ENCODE results near the gene FAHD2A. TPM values are rescaled to one million over a fixed set of nuclear protein-coding genes. Genes with fewer than 3 reads are reported as not detected.
A peak's percentile ranks its signal among the peaks of the same experiment; 100 is the strongest.
"Not testable (repeated sequence)": the region's sequence is repeated elsewhere in the genome, so short reads cannot be mapped to it uniquely, and the experiment has no call there.

FAHD2A gene
- total RNA-seq, 1 donor from 2014 or later, result 32.4 TPM

DNA sequence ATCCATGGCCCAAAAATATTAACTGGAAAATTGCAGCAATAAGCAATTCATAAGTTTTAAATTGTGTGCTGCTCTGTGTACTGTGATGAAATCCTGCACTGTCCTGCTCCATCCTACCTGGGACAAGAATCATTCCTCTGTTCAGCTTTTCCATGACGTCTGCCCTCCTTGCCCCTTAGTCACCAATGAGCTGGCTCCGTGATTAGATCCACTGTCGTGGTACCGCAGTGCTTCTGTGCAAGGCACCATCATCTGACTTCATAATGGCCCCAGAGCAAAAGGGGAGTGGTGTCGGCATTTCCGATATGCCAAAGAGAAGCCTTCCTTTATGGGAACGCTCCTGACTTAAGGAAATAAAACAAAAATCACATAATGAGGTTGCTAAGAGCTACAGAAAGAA lies 3.4 kb upstream of the FAHD2A start:
- intact Hi-C loops (cut with micrococcal nuclease), result no loop called here

DNA sequence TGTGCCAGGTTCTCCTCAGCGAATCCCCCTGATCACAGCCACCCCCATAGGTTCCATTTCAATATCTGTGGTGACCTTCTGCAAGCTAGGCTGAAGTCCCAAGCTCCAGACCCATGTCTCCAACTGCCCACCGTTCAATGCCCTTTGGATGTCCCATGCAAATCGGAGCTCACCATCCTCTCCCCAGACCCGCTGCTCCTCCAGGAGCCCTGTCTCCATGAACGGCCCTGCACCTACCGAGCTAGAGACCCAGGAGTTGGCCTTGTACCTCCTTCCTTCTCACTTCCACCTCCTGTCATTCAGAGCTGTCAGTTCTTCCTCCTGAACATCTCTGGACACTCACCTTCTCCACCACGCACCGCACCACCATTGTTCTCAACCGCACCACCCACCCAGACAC lies 1.0 kb upstream of the FAHD2A start:
- no peak for DNase-seq
- Histone ChIP-seq H3K9me3 (replicated peaks) (no peaks in the 10 kb centered on the region), H3K36me3 (no peaks in the 10 kb centered on the region), H3K27me3 (ENCODE audit: low read depth) (no peaks in the 10 kb centered on the region), H3K27ac (replicated peaks) (no peak overlapping the region), H3K4me1 (peaks cover 36% of the 10 kb centered on the region), H3K4me3 (peak overlapping the region; percentile 91)
- TF ChIP-seq, protein P1, sequence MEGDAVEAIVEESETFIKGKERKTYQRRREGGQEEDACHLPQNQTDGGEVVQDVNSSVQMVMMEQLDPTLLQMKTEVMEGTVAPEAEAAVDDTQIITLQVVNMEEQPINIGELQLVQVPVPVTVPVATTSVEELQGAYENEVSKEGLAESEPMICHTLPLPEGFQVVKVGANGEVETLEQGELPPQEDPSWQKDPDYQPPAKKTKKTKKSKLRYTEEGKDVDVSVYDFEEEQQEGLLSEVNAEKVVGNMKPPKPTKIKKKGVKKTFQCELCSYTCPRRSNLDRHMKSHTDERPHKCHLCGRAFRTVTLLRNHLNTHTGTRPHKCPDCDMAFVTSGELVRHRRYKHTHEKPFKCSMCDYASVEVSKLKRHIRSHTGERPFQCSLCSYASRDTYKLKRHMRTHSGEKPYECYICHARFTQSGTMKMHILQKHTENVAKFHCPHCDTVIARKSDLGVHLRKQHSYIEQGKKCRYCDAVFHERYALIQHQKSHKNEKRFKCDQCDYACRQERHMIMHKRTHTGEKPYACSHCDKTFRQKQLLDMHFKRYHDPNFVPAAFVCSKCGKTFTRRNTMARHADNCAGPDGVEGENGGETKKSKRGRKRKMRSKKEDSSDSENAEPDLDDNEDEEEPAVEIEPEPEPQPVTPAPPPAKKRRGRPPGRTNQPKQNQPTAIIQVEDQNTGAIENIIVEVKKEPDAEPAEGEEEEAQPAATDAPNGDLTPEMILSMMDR (IDR thresholded peaks at IDR 0.05; ENCODE audit: borderline replicate concordance), result no peak
- intact Hi-C loops (cut with micrococcal nuclease), result no loop called here

More for the DNA sequence above, 3.4 kb upstream of the FAHD2A start:
- no peak for DNase-seq
- Histone ChIP-seq H3K9me3 (replicated peaks) (no peaks in the 10 kb centered on the region), H3K4me1 (peaks cover 28% of the 10 kb centered on the region), H3K27ac (replicated peaks) (no peak overlapping the region), H3K27me3 (ENCODE audit: low read depth) (no peaks in the 10 kb centered on the region), H3K36me3 (no peaks in the 10 kb centered on the region), H3K4me3 (no peak overlapping the region)
- TF ChIP-seq, protein P1 (IDR thresholded peaks at IDR 0.05; ENCODE audit: borderline replicate concordance), result no peak

DNA sequence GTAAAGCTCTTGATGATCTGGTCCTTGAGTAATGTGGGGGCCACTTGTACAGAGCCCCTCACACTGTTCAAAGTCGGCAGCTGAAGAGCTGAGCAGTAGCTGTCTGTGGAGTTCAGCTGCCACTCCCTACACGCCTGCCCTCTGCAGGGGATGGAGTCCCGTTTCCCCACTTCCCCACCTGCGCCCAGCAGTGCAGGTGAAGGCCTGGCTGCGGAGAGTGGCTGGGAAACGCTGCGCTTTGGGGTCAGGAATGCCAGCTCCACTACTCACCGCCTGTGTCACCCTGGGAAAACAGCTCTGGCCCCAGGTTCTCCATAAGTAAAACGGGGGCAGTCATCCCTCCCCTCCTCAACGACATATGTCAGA lies 521 bp upstream of the FAHD2A start:
- intact Hi-C loops (cut with micrococcal nuclease); DNase-seq; H3K27me3 ChIP-seq (ENCODE audit: low read depth); H3K9me3 ChIP-seq (replicated peaks); H3K36me3 ChIP-seq: not testable (repeated sequence)
- Histone ChIP-seq H3K4me1 (peaks cover 36% of the 10 kb centered on the region), H3K4me3 (peak overlapping the region; percentile 91), H3K27ac (replicated peaks) (peak overlapping the region; percentile 85)

DNA sequence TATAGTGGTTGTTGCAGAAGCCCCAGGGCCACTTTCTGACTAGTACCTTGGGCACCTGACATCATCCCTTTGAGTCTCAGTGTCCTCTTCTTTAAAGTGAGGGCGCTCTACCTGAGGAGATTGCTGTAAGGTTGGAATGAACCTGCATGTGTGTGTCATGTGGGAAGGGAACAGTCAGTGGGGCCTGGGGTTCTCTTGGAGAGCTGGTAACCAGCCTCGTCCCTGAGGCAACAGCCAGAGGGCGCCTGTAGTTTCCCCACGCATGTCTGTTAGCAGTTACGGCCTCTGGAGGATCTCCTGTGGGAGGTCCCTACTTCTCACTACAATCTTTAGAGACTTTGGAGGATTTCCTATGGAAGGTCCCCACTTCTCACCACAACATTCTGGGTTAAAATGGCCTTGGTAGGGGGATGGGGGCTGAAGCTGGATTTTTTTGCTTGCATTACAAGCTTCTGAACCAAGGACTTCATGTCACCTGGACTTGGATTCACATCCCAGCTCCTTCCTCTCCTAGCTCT lies 755 bp downstream of the FAHD2A start:
- intact Hi-C loops (cut with micrococcal nuclease); H3K27me3 ChIP-seq (ENCODE audit: low read depth); H3K9me3 ChIP-seq (replicated peaks); H3K36me3 ChIP-seq; DNase-seq: not testable (repeated sequence)
- Histone ChIP-seq H3K27ac (replicated peaks) (peak overlapping the region; percentile 85), H3K4me1 (peaks cover 36% of the 10 kb centered on the region), H3K4me3 (peak overlapping the region; percentile 91)
- TF ChIP-seq, protein P1 (IDR thresholded peaks at IDR 0.05; ENCODE audit: borderline replicate concordance), result peak; percentile 61

DNA sequence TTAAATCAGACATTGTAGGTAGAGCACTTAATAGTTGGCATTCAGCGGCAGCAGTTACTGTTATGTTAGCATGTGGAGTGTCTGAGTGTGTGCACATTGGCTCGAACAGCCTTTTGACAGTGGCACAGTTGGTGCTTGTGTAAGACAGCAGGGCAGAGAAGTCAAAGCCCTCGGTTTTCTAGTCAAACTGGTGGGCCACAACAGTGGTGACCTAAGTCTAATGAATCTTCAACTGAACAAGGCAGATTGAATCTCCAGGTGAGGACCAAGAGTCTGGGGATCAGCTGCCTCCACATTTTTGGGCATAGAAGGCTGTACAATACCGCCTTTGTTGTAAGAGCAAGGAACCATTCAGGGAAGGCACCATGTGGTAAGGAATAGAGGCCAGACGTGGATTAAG lies 1.3 kb downstream of the FAHD2A start:
- Histone ChIP-seq H3K4me1 (peaks cover 36% of the 10 kb centered on the region), H3K4me3 (peak overlapping the region; percentile 91)
- H3K27me3 ChIP-seq (ENCODE audit: low read depth); H3K36me3 ChIP-seq; intact Hi-C loops (cut with micrococcal nuclease); DNase-seq; H3K9me3 ChIP-seq (replicated peaks); H3K27ac ChIP-seq (replicated peaks): not testable (repeated sequence)

DNA sequence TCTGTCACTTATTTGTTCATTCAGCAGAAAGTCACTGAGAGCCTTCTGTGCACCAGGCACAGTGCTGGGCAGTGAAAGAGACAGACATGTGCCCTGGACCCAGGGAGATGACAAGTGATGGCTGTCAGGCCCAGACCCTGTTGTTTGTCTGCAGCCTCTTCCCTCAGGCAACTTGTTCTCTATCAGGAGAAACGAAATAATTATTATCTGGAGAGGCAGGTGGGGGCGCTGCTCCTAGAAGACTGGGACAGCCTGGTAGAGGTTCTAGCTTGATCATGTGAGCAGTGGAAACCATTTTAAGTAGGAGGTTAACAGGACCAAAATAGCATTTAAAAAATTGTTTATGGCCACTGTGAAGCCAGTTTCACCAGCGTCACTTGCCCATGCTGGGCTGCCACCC lies 2.2 kb downstream of the FAHD2A start:
- H3K9me3 ChIP-seq (replicated peaks); H3K27ac ChIP-seq (replicated peaks); H3K27me3 ChIP-seq (ENCODE audit: low read depth); intact Hi-C loops (cut with micrococcal nuclease); DNase-seq; H3K36me3 ChIP-seq; H3K4me3 ChIP-seq: not testable (repeated sequence)
- H3K4me1 ChIP-seq, result peaks cover 36% of the 10 kb centered on the region

DNA sequence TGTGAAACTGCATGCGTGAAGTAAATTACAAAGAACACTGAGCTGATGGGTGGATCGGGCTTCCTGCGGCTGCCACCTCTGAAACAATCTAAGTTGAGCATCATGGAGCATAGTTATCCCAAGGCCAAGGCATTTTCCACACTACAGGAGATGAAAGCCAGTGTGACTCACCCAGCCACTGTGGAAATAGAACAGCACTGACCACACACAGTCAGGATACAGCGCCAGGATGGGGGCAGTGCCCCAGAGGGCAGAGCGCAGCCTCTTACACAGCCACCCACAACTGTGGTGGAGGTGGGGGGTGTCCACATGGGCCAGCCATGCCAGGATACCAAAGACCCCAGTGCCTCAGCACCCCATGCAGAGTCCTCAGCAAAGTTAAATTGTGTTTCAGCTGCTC lies 8.7 kb downstream of the FAHD2A start:
- DNase-seq; H3K4me1 ChIP-seq; H3K36me3 ChIP-seq; H3K9me3 ChIP-seq (replicated peaks); intact Hi-C loops (cut with micrococcal nuclease); H3K27ac ChIP-seq (replicated peaks); H3K27me3 ChIP-seq (ENCODE audit: low read depth); H3K4me3 ChIP-seq: not testable (repeated sequence)
